ENCODE results near the gene HECW1.

The HECW1 gene

DNA sequence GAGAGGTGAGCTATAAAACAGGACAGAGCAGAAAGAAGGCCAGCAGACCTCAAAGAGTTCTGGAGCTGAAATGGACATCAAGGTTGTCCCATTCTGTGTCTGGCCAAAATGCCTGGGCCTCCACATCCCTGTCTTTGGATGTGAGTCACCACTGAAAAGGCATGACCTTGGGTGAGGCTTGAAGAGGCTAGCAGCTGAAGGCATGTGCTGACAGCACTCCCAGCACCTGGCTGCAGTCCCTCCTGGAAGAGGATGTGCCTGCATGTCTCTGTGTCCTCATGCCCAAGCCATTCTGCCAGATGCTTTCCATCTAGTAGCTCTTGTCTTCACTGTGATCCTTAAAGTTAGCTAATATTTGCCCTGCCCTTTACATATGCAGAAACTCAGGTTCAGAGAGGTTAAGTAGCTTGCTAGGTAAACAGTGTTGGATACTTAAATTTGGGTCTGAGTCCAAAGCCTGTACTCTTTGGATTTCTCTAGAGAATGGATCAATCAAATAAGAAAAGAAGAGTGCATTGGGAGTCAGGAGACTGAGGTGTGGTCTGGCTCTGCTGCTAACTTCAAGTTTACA is 35.8 kb downstream of the HECW1 start:
- no peak for DNase-seq (ENCODE audit: low spot score)

GRCh38 chr7:43151076-43151475 is 38.6 kb downstream of the HECW1 start:
- no peak for DNase-seq (ENCODE audit: low spot score)

GRCh38 chr7:43152696-43153095 is 40.2 kb downstream of the HECW1 start:
- DNase-seq (ENCODE audit: low spot score), result no peak

- DNase-seq (ENCODE audit: low spot score), result no peak
Measured at GRCh38 chr7:43155636-43156035, 43.2 kb downstream of the HECW1 start.

GRCh38 chr7:43163885-43164284 is 51.4 kb downstream of the HECW1 start:
- DNase-seq (ENCODE audit: low spot score), result no peak

- peak; percentile 27 for DNase-seq (ENCODE audit: low spot score)
Measured at GRCh38 chr7:43164757-43165156, 52.3 kb downstream of the HECW1 start.

DNA sequence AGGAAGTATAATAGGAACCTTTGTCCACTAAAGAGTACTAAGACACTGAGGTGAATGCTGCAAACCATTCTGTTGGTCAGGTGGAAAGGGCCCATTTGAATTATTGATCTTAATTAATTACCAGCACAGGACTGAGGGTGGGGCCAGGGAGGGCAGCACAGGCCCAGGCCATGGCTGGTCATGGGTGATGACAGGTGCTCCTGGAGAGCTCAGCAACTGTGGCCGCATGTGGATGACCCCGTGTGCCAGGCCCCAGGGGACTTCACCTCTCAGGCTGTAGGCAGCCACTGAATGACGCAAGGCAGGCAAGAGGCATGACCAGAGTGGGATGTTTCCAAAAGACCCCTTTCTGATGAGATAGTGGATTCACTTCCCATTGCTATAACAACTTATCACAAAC is 54.2 kb downstream of the HECW1 start:
- no peak for DNase-seq (ENCODE audit: low spot score)

GRCh38 chr7:43169076-43169475 is 56.6 kb downstream of the HECW1 start:
- no peak for DNase-seq (ENCODE audit: low spot score)

- DNase-seq (ENCODE audit: low spot score), result no peak
Measured at GRCh38 chr7:43170571-43170970, 58.1 kb downstream of the HECW1 start.

- no peak for DNase-seq (ENCODE audit: low spot score)
Measured at GRCh38 chr7:43175570-43176200, 63.2 kb downstream of the HECW1 start.

DNA sequence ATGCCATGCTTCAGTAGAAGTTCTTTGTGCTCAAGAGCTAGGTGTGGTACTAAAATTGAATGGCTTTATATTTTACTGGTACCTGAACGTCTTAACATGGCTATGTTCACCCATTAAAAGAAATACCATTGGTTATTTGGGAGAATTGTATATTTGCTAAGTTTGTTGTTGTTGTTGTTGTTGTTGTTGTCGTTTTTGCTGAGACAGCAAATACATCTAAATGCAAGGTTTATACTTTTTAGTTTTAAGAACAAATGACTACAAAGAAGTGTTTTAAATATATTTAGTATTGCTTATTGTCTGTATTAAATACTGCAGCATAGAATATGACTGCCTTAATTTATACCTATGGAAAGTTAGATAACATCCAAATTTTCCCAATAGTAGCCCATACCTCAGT is 66.9 kb downstream of the HECW1 start:
- no peak for DNase-seq (ENCODE audit: low spot score)

- no peak for DNase-seq (ENCODE audit: low spot score)
Measured at GRCh38 chr7:43192806-43193460, 80.5 kb downstream of the HECW1 start.

GRCh38 chr7:43193893-43194292 is 81.4 kb downstream of the HECW1 start:
- DNase-seq (ENCODE audit: low spot score), result no peak

GRCh38 chr7:43195256-43195655 is 82.8 kb downstream of the HECW1 start:
- no peak for DNase-seq (ENCODE audit: low spot score)

- no peak for DNase-seq (ENCODE audit: low spot score)
Measured at GRCh38 chr7:43195768-43196167, 83.3 kb downstream of the HECW1 start.

DNA sequence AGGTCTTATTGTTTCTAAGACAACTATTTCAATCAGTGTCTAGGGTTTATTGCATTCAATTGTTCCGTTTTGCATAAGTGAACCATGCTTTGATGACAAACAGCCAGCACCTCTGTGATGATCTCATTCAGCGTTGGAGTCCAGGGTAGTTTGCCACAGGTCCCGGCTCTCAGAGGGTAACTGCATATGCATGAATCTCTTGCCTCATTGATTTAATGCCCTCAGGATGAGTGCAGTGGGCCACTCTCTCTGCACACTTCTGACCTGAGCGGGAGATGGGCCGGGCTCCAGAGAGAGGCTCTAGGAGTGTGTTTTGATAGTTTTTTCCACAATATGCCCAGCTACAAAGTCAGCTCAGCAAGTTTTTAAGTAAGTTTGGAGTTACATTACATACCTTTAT is 83.9 kb downstream of the HECW1 start:
- DNase-seq (ENCODE audit: low spot score), result no peak

GRCh38 chr7:43198016-43198415 is 85.6 kb downstream of the HECW1 start:
- DNase-seq (ENCODE audit: low spot score), result no peak

DNA sequence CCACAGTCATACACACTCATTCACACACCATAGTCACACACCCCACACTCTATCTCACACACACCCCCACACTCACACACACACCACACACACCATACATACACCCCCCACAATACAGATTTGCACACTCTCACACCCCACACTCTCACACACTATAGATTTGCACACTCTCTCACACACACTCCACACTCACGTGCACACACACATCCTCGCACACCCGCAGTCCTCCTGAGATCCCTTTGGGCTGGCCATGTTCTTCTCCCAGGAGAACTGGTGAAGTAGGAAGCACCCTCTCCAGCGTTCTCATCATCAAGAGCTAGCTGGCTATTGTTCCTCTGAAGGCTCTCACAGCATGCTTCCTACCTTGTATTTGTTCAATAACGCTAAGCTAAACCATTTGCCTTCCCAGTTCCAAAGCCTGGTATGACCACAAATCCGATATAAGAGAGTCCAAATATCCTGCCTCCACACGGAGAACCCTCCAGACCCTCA is 86.2 kb downstream of the HECW1 start:
- DNase-seq (ENCODE audit: low spot score), result no peak

GRCh38 chr7:43199371-43200160 is 87.1 kb downstream of the HECW1 start:
- no peak for DNase-seq (ENCODE audit: low spot score)

GRCh38 chr7:43201912-43202311 is 89.5 kb downstream of the HECW1 start:
- no peak for DNase-seq (ENCODE audit: low spot score)

DNA sequence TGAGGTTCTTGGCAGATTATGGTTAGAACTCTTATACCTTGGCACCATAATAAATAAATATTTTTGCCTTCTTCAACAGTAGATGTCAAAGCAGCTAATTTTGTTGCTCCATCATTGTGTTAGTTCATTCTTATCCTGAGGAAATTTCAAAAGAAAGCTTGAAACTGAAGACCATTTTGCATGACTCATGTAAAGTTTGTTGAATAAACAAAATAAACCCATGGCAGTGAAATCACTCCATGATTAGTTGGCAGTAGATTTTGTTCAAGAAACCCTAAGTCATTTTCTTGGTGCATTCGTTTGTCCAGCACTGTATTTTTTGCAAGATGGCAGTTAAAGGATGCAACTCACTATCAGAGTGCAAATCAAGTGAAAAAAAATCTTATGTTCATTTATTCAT is 91.6 kb downstream of the HECW1 start:
- DNase-seq (ENCODE audit: low spot score), result no peak

- DNase-seq (ENCODE audit: low spot score), result no peak
Measured at GRCh38 chr7:43205171-43205795, 92.8 kb downstream of the HECW1 start.
